Stimulated activated CD8-positive, alpha-beta memory T cell treated with anti-CD3 and anti-CD28 coated beads, Interleukin-7, amount 100 ng/mL, for 1 hour (primary cell): ENCODE data around the gene NDUFS6.
"Not testable (repeated sequence)": the region's sequence is repeated elsewhere in the genome, so short reads cannot be mapped to it uniquely, and the experiment has no call there.

Experiments
- DNase-seq, 2 donors: peaks; one replicate each; pipeline ENCODE4 v3.0.0-alpha.2; 2020; ENCODE audit warnings: low read depth in 2 of 2

The NDUFS6 gene

GRCh38 chr5:1782385-1783215, 18.6 kb upstream of the NDUFS6 start:
- DNase-seq: no peak

- no peak for DNase-seq
Observed at GRCh38 chr5:1783216-1783554, 18.0 kb upstream of the NDUFS6 start.

- DNase-seq: no peak
Observed at GRCh38 chr5:1784197-1785050, 16.8 kb upstream of the NDUFS6 start.

GRCh38 chr5:1785062-1785461, 16.1 kb upstream of the NDUFS6 start:
- no peak for DNase-seq

- DNase-seq: no peak
Observed at GRCh38 chr5:1785984-1786383, 15.2 kb upstream of the NDUFS6 start.

- DNase-seq: no peak
Observed at GRCh38 chr5:1786621-1787471, 14.4 kb upstream of the NDUFS6 start.

GRCh38 chr5:1787472-1788047, 13.6 kb upstream of the NDUFS6 start:
- DNase-seq: no peak

GRCh38 chr5:1788200-1788599, 13.0 kb upstream of the NDUFS6 start:
- no peak for DNase-seq

- no peak for DNase-seq
Observed at GRCh38 chr5:1788828-1789227, 12.4 kb upstream of the NDUFS6 start.

GRCh38 chr5:1789438-1789833, 11.8 kb upstream of the NDUFS6 start:
- DNase-seq: not testable (repeated sequence)

GRCh38 chr5:1789834-1790471, 11.3 kb upstream of the NDUFS6 start:
- DNase-seq: no peak

GRCh38 chr5:1791176-1791575, 10.0 kb upstream of the NDUFS6 start:
- DNase-seq: no peak

GRCh38 chr5:1792842-1793266, 8.4 kb upstream of the NDUFS6 start:
- peak; percentile 41 for DNase-seq

- no peak for DNase-seq
Observed at GRCh38 chr5:1793301-1793740, 7.9 kb upstream of the NDUFS6 start.

- no peak for DNase-seq
Observed at GRCh38 chr5:1793966-1794900, 7.0 kb upstream of the NDUFS6 start.

- no peak for DNase-seq
Observed at GRCh38 chr5:1794901-1795290, 6.3 kb upstream of the NDUFS6 start.

GRCh38 chr5:1795506-1795905, 5.7 kb upstream of the NDUFS6 start:
- no peak for DNase-seq

GRCh38 chr5:1795931-1796330, 5.3 kb upstream of the NDUFS6 start:
- no peak for DNase-seq

- no peak for DNase-seq
Observed at GRCh38 chr5:1796371-1797102, 4.7 kb upstream of the NDUFS6 start.
